Measurements from ENCODE around the gene PLD4. TPM values are rescaled to one million over a fixed set of nuclear protein-coding genes. Genes with fewer than 3 reads are reported as not detected.
A peak's percentile ranks its signal among the peaks of the same experiment; 100 is the strongest.

PLD4 gene
- total and polyA plus RNA-seq, 7 donors = 0.28 to 7.1 (median 0.71) TPM; not detected in 2

DNA sequence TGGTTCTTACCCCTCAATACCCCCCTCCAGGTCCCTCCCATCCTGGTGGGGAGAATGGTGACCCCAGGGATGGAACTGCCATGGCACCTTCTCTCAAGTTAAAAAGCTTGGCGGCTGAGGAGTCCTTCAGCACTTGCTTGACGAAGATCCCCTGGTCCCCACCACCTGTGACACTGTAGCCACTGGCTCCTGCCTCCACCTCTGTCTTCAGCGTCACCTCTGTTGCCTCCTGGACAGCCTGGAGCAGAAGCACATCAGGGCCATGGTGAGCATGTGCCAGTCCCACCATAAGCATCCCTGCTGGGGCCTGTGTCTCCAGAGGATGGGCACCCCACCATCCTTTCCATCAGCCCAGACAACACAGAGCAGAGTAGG lies 30.7 kb downstream of the PLD4 start:
- intact Hi-C loops (cut with DNase I) = no loop called here
- peaks cover 0 to 16% (median 10%) of the 10 kb centered on the region in 4 donors for H3K4me1 ChIP-seq
- H3K27me3 ChIP-seq = no peaks in the 10 kb centered on the region
- 94 to 96% methylated on average over 3 of the region's 3 CpGs for WGBS, 2 donors
- no peak overlapping the region for H3K27ac ChIP-seq
- H3K9me3 ChIP-seq = no peaks in the 10 kb centered on the region
- H3K36me3 ChIP-seq = peaks cover 23 to 65% (median 37%) of the 10 kb centered on the region in 4 donors
- no peak overlapping the region for H3K4me3 ChIP-seq
- TF ChIP-seq POLR2A (IDR thresholded peaks at IDR 0.05) (no peak), POLR2AphosphoS5 (IDR thresholded peaks at IDR 0.05) (no peak), CTCF (IDR thresholded peaks at IDR 0.05) (no peak), EP300 (IDR thresholded peaks at IDR 0.05) (no peak)
- DNase-seq = no peak

DNA sequence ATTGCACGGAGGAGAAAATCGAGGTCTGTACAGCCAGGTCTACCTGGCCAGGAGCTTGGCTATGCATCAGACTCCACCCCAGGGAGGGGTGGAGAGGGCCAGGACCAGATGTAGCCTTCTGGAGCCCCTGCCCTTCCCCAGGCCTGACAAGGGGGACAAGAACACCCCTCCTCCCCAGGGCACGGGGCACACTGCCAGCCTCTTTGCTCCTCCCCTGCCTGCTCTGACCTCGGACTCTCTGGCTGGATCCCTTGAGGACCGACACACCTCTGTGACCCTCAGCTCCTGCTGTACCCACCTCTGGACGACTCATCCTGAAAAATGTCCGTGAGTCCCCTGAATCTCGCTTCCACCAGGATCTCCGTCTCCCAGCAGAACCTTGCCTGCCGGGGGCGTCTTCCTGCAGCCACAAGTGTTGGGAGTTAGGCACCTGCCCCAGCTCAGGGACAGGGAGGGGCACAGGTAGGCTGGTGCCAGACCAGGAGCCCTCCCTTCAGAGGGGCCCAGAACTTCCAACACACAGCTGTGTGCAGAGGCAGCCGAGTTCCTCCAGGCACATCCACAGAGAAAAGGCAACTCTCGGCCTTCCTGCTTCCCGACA lies 31.7 kb downstream of the PLD4 start:
- H3K4me1 ChIP-seq = peaks cover 0 to 16% (median 10%) of the 10 kb centered on the region in 4 donors
- H3K27ac ChIP-seq = no peak overlapping the region
- H3K9me3 ChIP-seq = no peaks in the 10 kb centered on the region
- H3K27me3 ChIP-seq = no peaks in the 10 kb centered on the region
- 68 to 87% methylated on average over 14 of the region's 14 CpGs for WGBS, 2 donors
- TF ChIP-seq CTCF (IDR thresholded peaks at IDR 0.05) (no peak), POLR2A (IDR thresholded peaks at IDR 0.05) (no peak), POLR2AphosphoS5 (IDR thresholded peaks at IDR 0.05) (no peak), EP300 (IDR thresholded peaks at IDR 0.05) (no peak)
- H3K4me3 ChIP-seq = no peak overlapping the region
- DNase-seq = no peak
- intact Hi-C loops (cut with DNase I) = no loop called here
- H3K36me3 ChIP-seq = peaks cover 23 to 55% (median 37%) of the 10 kb centered on the region in 4 donors

DNA sequence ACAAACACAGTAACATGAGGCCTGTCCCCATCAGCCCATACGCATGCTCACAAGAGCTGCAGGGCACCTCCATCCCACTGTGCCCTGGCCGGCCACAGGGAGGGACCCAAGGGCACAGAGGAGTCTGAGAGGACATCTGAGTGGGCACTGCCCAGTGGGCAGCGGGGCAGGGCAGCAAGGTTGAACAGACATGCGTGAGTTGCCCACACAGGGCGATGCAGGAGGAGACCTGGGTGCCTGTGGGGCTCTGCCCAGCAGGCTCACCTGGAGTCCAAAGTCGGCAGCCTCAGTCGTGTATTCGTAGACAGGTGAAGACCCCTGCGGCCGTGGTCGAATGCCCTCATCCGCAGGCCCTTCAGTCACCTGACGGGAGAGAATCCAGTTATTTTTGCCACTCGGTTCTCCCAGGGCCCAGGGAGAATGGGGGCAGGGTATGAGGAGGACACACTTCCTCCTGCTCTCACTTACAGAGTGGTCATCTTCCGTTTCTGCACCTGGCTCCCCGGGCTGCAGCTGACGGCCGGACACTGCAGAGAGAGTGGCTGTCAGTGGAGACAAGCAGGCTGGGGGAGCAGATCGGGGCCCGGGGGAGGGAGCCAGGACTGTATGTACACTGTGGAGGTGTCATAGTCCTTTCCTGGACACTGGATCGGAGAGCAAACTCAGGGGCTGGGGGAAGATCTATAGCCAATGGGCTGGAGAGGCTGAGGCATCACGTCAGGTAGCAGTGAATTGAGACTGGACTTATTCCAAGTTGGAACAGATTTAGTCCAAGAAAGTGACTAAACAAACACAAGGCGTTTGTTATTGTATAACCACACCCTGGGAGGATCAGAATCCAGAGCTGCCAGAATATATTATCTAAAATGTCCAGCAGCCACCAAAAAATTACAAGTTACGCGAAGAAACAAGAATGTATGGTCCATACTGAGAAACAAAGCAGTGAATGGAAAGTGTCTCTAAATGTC lies 32.8 kb downstream of the PLD4 start:
- Histone ChIP-seq H3K9me3 (no peaks in the 10 kb centered on the region), H3K4me3 (no peak overlapping the region), H3K4me1 (peaks cover 0 to 16% (median 10%) of the 10 kb centered on the region in 4 donors), H3K27me3 (no peaks in the 10 kb centered on the region), H3K27ac (no peak overlapping the region), H3K36me3 (peaks cover 23 to 45% (median 37%) of the 10 kb centered on the region in 4 donors)
- WGBS, 2 donors = 43 to 75% methylated on average over 25 of the region's 25 CpGs
- TF ChIP-seq POLR2A (IDR thresholded peaks at IDR 0.05) (no peak), EP300 (IDR thresholded peaks at IDR 0.05) (no peak), POLR2AphosphoS5 (IDR thresholded peaks at IDR 0.05) (no peak), CTCF (IDR thresholded peaks at IDR 0.05) (no peak)
- intact Hi-C loops (cut with DNase I) = no loop called here
- DNase-seq = no peak

DNA sequence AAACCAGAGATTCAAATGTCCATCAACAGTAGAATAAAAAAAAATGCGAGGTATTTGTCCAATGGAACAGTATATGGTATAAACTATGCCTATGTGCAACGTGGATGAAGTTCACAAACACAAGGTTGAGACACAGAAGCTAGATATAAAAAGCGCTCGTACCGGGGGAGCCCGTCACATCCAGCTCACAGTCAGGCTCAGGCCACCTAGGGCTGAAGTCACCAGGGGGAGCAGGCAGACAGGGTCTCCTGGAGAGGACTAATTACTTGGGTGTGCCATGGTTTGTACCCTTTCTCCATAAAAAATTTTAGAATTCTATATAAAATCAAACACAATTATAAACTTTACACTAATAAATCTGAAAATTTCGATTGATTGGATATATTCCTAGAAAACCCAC lies 39.9 kb downstream of the PLD4 start:
- Histone ChIP-seq H3K27ac (peak overlapping the region in 1 of 4 donors; percentile 95), H3K4me1 (peaks cover 0 to 44% (median 40%) of the 10 kb centered on the region in 4 donors)
- WGBS, 2 donors = 79 to 89% methylated on average over 7 of the region's 7 CpGs

More for the DNA sequence above, 39.9 kb downstream of the PLD4 start:
- DNase-seq = no peak
- intact Hi-C loops (cut with DNase I) = no loop called here
- Histone ChIP-seq H3K9me3 (no peaks in the 10 kb centered on the region), H3K4me3 (no peak overlapping the region), H3K36me3 (no peaks in the 10 kb centered on the region), H3K27me3 (no peaks in the 10 kb centered on the region)
- TF ChIP-seq POLR2A (IDR thresholded peaks at IDR 0.05) = no peak
- TF ChIP-seq EP300 (IDR thresholded peaks at IDR 0.05) = no peak
- TF ChIP-seq CTCF (IDR thresholded peaks at IDR 0.05) = no peak
- TF ChIP-seq POLR2AphosphoS5 (IDR thresholded peaks at IDR 0.05) = no peak
